Stimulated activated CD8-positive, alpha-beta memory T cell treated with anti-CD3 and anti-CD28 coated beads, Interleukin-4, amount 100 ng/mL, for 1 hour (primary cell): ENCODE results near the gene GPATCH4.
"Not testable (repeated sequence)": the region's sequence is repeated elsewhere in the genome, so short reads cannot be mapped to it uniquely, and the experiment has no call there.

Source experiments
- DNase-seq, 2 donors: peaks; one replicate each; pipeline ENCODE4 v3.0.0-alpha.2; 2020; ENCODE audit warnings: low read depth in 2 of 2, low spot score in 1 of 2

The GPATCH4 gene

DNA sequence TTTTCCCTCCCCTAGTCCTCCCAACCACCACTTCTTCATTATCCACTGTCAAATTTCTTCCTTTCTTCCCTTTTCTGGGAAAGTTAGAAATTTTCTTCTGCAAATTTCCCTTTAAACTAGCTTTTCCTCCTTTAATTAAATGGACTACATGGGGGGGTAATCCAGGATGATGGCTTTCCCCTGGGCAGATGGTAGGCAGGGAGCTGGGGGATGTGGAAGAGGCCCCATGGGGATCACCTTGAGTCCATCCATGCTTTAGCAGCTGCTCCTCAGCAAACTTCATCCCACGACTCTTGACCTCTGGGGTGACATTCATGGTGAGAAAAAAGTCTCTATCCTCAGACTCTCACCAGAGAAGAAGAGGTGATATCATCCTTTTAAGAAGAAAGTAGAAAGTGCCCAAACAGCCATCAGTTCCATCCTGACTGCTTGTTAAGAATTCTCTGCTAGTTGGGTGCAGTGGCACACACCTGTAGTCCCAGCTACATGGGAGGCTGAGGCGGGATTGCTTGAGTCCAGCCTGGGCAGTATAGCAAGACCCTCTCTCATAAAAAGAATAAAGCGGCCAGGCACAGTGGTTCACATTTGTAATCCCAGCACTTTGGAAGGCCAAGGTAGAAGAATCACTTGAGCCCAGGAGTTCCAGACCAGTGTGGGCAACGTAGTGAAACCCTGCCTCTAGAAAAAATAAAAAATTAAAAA lies 2.4 kb downstream of the GPATCH4 start:
- DNase-seq: no peak

DNA sequence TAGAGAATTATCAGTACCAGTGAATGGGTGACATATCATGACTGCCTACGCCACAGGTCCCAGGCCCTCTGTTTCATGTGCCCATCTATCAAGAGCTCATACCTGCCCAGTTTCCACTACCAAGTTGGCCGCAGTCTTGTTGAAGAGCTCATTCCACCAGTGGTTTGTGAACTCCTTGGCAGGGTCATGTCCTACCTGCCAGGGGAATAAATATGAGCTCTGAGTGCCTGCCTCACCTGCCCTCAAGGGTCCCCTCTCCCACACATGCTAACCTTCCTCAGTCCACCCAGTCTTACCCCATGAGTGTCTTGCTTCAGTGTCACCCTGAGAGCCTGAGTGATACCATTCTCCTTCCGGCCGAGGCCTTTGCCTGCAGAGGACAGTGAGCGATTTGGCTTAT lies 3.2 kb downstream of the GPATCH4 start:
- DNase-seq: no peak

DNA sequence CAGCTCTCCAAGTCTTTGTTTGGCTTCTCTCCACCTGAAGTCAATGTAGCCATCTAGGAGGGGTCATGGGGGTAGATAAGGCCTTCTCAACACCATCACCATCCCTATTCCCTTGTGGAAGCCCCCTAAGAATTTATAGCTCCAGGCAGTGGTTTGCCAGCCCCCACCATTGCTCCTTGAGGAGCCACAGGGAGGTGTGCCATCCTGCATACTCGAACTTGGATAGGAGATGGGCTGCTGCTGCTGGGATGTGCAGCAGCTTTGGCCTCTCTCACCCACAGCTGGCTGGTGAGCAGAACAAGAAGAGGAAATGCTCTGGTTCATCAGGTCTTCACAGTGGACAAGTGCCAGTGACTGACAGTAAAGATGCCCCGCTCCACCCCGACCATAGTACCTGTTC lies 4.9 kb downstream of the GPATCH4 start:
- DNase-seq: no peak

DNA sequence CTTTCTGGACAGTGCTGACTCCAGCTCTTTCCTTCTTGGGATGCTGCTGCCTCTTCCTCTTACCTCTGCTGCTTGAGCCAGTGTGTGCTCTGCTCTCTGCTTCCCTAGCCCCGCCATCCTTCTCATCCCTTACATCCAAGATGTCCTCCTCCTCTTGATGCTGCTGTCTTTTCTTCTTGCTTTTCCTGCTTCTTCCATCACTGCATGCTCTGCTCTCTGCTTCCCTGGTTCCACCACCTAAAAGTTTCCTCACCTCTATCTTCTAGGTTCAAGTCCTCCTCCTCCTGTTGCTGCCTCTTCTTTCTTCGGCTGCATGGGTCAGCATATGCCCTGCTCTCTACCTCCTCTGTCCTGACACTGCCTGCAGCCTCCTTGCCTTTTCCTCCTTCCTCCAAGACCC lies 6.3 kb downstream of the GPATCH4 start:
- DNase-seq: no peak

DNA sequence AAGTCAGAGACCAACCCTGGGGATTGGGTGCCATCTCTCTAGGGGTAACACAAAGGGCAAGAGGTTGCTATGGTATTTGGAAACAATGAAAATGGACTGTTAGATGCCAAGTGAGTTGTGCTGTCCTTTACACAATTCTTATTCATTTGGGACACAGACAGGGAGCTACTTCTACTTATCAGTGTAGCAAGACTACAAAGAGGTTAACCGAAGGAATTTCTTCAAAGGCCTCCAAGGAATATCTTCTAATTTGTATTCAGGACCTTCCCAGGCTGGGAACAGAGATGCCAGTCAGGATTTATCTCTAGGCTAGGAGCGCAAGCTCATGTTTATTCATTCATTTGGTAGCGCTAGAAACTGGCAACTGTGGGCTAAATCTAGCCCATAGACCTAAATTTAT lies 7.1 kb downstream of the GPATCH4 start:
- DNase-seq: no peak

DNA sequence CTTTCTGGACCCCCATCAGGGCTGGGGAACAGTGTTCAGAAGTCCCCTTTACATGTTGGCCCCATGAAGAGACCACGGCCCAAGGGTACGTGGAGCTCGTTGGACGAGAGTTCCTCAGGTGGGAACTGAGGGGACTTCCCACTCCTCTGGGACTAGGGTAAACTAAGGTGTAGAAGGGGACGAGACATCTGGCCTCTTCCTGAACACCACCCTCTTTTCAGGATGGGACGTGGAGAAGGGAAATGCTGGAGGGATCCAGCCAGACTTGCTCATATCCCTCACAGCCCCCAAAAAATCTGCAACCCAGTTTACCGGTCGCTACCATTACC lies 7.7 kb downstream of the GPATCH4 start:
- no peak for DNase-seq

DNA sequence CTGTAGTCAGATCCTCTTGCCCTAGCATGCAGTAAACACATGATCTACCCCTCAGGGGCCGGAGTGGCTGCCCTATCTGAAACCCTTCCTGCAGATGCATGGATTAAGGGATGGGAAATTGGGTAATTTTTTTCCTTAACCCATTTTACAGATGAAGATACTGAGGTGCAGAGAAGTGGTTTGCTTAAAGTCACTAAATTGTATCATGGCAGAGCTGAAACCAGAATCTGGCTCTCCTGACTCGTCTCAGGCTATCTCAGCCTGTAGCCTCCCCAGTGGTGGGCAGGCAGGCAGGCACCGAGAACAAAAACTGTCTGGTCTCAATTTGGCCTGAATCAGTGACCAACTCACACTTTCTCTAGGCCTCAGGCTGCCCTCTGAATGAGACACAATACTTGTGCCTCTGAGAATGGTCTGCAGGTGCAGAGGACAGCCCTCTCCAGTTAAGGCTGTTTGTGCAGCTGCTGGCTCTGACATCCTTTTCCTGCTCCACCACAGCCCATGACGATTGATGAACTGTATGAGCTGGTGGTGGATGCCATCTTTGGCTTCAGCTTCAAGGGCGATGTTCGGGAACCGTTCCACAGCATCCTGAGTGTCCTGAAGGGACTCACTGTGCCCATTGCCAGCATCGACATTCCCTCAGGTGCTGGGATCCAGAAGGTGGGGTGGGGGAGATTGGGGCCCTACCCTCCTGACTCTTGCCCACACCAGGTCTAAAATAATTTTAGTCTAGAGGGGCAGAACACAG lies 8.2 kb downstream of the GPATCH4 start:
- no peak for DNase-seq

DNA sequence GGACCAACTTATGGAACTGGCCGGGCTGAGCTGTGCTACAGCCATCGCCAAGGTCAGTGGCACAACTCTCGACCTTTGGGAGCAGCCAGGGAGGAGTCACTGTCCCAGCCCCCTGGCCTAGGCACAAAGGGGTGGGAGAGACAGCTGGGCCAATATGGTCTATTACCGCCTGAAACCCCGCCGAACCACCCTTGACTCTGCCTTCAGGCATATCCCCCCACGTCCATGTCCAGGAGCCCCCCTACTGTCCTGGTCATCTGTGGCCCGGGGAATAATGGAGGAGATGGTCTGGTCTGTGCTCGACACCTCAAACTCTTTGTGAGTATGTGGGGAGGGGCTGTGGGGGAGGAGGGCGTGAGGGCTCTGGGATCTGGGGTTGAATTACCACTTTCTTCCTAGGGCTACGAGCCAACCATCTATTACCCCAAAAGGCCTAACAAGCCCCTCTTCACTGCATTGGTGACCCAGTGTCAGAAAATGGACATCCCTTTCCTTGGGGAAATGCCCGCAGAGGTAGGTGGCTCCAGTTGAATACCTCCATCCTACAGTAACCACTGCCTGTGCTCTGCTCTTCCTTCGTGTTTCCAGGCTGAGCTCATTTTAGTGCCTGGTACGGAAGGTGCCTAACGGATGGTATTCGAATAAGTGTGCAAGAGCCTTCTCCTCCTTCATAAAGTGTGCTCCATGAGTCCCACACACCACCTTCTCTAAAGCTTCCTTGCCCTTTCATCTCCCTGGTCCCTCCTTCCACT lies 8.9 kb downstream of the GPATCH4 start:
- no peak for DNase-seq

DNA sequence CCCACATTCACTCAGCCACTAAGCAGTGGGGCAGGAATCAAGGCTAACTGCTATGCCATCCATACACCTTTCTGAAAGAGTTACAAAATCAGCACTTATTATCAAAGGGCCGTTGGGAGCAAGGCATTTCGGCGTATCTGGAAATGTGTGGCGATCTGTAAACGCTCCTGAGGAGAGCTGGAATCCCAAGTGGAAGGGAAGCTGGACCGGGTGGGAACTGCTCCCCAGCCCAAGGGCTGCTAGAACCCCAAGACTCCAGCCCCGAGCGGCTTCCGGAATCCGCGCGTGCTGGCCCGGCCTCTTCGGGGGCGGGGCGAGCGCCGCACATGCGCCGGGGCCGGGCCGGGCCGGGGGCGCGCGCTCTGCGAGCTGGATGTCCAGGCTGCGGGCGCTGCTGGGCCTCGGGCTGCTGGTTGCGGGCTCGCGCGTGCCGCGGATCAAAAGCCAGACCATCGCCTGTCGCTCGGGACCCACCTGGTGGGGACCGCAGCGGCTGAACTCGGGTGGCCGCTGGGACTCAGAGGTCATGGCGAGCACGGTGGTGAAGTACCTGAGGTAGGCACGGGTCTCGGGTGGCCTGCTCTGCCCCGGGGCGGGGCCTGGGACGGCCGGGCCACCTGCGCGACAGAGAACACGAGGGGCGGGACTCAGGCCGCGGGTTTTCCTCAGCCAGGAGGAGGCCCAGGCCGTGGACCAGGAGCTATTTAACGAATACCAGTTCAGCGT lies 9.7 kb downstream of the GPATCH4 start, which contains the start of gene NAXE:
Gene NAXE, plus strand, starts transcription at position 345 of the 726 bp plus-strand sequence. Its CDS starts 29 bp downstream, at position 374.
- peak in 1 of 2 donors; percentile 43 for DNase-seq

DNA sequence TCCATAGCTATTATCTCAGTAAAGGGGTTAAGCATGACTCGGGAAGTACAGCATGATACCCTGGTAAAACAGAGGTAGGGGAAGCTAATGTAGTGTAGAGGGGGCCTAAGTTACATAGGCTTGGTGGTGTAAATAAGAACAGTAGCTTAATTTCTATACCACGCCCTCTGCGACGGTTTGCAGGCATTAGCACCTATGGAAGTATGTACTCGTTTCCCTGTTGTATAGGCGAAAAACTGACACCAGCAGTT lies 10.2 kb downstream of the GPATCH4 start:
- no peak for DNase-seq

DNA sequence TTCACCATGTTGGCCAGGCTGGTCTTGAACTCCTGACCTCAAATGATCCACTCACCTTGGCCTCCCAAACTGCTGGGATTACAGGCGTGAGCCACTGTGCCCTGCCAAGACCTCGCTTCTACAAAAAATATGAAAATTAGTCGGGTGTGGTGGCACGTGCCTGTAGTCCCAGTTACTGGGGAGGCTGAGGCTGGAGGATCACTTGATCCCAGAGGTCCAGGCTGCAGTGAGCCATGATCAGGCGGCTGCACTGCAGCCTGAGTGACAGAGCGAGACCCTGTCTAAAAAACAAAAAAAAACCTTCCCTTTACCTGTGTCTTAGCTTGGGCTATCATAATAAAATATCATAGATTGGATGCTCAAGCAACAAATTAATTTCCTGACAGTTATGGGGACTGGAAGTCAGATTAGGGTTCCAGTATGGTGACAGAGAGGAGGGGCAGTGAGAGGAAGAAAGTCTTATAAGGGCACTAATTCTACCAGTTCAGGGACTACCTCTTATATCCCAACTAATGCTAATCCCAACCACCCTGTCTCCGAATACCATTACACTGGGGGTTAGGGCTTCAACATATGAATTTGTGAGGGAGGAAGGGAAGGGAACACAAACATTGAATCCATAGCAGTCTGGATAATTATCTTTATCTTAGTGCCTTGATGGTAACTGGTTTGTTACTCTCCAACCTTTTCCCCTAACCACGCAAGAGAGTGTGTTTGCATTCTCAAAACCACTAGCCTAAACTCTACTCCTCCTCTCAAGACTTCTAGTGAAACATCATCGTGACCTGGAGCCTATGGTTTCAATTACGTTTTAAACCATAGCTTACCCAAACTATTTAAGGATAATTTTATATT lies 10.7 kb downstream of the GPATCH4 start:
- DNase-seq: no peak

DNA sequence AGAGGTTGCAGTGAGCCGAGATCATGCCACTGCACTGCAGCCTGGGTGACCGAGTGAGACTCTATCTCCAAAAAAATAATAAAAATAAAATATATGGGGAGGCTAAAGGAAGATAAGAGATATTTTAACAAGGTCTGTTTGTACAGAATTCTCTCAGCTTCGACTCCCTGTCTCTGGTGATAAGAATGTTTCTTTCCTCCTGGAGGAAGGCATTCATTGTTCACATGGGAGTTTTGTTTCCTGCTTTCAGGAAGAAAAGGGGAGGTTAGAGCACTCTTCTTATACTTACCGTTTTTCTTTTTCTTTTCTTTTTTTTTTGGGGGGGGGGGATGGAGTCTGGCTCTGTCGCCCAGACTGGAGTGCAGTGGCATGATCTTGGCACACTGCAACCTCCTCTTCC lies 11.7 kb downstream of the GPATCH4 start:
- DNase-seq: no peak

DNA sequence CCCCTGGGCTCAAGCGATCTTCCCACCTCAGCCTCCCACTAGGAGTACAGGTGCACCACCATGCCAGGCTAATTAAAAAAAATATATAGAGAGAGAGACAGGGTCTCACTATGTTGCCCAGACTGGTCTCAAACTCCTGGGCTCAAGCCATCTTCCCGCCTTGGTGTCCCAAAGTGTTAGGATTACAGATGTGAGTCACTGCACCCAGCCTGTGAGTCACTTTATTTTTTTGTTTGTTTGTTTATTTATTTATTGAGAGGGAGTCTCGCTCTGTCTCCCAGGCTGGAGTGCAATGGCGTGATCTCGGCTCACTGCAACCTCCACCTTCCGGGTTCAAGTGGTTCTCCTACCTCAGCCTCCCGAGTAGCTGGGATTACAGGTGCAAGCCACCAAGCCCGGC lies 13.4 kb downstream of the GPATCH4 start:
- DNase-seq: not testable (repeated sequence)

DNA sequence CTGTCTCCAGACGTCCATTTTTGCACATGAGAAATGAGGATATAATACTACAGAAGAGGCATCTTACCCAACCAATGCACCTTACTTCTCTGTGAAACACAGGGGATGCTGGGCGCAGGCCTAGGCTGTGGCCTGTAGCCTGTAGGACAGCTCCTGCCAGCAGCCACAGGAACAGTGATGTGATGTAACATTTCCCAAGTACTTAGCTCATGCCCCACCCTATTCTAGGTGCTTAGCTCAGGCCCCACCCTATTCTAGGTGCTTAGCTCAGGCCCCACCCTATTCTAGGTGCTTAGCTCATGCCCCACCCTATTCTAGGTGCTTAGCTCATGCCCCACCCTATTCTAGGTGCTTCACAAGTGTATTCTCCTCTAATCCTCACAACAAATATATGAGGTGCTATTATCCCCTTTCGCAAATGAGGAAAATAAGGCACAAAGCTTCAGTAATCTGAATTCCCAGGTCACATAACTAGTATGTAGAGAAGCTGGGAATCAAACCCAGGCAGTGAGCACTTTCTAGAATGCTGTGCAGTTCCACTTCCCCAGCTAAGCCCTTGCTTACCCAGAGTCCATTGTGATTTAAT lies 14.3 kb downstream of the GPATCH4 start:
- DNase-seq: no peak

DNA sequence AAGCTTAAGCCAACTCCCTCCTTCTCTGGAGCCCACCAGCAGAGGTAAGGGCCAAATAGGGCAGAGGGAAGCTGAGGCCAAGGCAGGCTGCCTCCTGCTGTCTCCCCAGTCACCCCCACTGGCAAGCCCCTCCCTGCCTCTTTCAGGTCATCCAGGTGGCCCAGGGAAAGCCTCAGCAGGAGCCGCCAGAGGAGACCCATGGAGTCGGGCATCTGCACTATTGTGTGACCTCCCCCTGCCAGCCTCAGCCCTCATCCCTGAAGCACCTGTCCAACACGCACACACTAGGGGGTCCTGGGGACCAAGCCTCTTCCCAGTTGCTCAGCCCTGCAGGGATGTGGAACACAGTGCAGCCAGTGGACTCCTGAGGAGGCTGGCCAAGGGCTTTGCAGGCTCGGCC lies 15.0 kb downstream of the GPATCH4 start:
- no peak for DNase-seq

DNA sequence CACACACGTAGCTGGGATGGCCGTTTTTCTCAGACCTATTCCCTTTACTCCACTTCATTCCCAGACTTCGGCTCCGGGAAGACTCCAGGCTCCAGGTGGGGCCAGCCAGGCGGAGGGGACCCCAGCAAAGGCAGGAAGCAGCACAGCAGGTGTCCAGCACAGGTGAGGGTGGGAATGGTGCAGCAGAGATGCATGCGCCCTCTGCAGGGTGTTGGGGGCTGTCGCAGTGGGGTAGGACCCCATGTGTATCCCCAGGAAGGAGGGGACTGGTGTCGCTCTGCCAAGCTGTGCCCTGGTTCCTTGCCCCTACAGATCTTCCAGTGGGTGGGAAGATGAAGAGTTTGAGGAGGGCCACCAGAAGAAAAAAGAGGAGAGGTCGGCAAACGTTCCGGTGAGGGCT lies 16.5 kb downstream of the GPATCH4 start:
- no peak for DNase-seq

DNA sequence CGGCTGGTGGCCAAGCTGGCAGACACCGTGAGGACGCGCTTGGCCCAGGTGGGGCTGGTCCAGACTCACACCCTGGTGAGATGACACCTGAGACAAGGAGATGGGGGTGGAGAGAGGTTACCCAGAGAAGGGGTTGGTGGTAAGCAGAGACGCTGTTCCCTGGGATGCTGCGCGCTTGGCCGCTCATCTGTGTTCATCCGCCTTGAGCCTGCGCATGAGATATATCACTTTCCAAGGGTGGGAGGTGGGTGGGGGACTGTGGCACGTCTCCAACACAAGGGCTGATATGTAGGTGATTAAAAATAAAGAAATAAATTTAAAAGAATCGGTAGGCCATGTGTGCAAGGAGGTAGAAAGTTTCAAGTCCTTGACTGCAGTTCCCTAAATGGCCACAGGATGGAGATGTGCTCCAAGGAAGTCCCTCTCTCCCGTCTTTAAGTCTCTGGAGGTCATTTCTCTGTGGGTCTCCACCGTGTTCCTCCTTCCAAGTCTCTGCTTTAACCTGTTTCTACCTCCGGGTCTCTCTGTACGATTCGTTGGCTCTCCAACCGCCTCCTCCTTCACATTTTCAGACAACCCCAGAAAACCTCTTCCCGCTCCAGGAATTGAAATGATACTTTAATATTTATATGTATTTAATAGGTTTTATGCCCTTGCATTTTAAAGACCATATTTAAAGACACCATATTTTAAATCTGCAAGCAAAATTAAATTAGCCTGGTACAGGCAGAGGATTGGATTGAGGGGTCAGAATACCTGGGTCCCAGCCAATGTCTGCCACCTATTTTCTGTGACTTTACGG lies 17.3 kb downstream of the GPATCH4 start:
- DNase-seq: peak; percentile 53 to 55

DNA sequence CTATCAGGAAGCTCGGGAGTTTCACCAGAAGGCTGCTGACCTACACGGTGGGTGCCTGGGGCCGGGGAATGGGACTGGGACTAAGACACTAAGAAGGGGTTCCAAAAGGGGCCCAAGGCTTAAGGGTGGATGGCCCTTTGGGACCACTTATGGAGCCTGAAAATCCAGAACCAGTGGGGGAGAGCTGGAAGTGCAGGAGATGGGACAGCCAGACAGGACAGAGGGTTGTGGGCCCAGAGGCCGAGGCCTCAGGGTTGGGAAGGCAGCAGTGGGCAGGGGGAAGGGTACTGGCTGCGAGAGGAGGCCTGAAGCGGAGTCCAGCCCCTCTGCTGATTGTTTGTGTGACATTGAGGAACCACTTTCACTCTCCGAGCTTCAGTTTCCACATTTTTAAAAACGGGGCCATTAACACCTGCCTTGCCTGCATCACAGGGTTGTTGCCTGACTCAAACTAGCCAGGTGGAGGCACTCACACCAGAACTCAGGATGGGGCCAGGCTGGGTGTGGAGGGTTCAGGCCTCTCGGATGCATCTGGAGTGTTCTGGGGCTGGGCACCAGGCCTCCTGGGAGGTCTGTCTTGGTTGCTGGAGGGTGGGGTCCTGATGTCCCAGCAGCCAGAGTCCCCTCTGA lies 18.8 kb downstream of the GPATCH4 start:
- DNase-seq: no peak
